ENCODE measurements around the gene MECR. TPM values are rescaled to one million over a fixed set of nuclear protein-coding genes. Genes with fewer than 3 reads are reported as not detected.

Gene MECR
- total and polyA plus RNA-seq, 10 of the 15 experiments (the other 5 are each of a cell fraction or from before 2014, with no cell fraction given): 7.6 to 66.3 (median 38.7) TPM

GRCh38 chr1:29208442-29208841 is 22.3 kb downstream of the MECR start:
- BruUV-seq (replicated peaks): no TSS peak
- in situ Hi-C loops (cut with MboI): no loop called here
- ATAC-seq: no peak
- H3K27ac ChIP-seq (ENCODE audit: control insufficient read depth, insufficient read depth): no peak overlapping the region
- H2AFZ ChIP-seq (ENCODE audit: control insufficient read depth, low read depth, low read length): no peak overlapping the region
- no peak for DNase-seq (ENCODE audit: low read depth, low spot score)
- H3K4me1 ChIP-seq (ENCODE audit: control insufficient read depth, insufficient read depth, low read length): peaks cover 13% of the 10 kb centered on the region; the same call in 1 of the 2 replicates
- H3K79me2 ChIP-seq (ENCODE audit: control insufficient read depth, insufficient read depth, low read length): no peaks in the 10 kb centered on the region
- WGBS (ENCODE audit: insufficient coverage, insufficient replicate concordance, low lambda C conversion rate, missing lambda C conversion rate): 70% methylated on average over 4 of the region's 4 CpGs
- H3K36me3 ChIP-seq (ENCODE audit: control insufficient read depth in 2 of 2, insufficient read depth in 2 of 2, low read length in 1 of 2): peaks cover 2 to 5% of the 10 kb centered on the region in 2 experiments; a peak in 2 of 4 replicates
- H3K9ac ChIP-seq (ENCODE audit: control insufficient read depth, insufficient read depth, low read length): no peak overlapping the region
- H3K27me3 ChIP-seq (replicated peaks in 1 of 2; ENCODE audit: control insufficient read depth in 2 of 2, insufficient read depth in 2 of 2, low read length in 1 of 2): no peaks in the 10 kb centered on the region
- no peaks in the 10 kb centered on the region for H3K9me3 ChIP-seq (replicated peaks; ENCODE audit: control insufficient read depth, insufficient read depth, low read length)
- H4K20me1 ChIP-seq (ENCODE audit: control insufficient read depth, insufficient read depth): no peaks in the 10 kb centered on the region
- ChIA-PET RAD21 (ENCODE audit: unreplicated experiment) (interaction anchor here (1.7 kb wide), 1 partner anchor 8 kb away, joined by 5 read pairs; no protein-coding TSS in a partner anchor), CTCF (interaction anchor here (1.6 to 1.8 kb wide), 3 partner anchors 324 to 423 kb away, joined by 5 to 10 read pairs (median 6); no protein-coding TSS in a partner anchor), SMC1A (ENCODE audit: uncharacterized antibody, unreplicated experiment) (interaction anchor here (1.4 kb wide), 1 partner anchor 11 kb away, joined by 4 read pairs; no protein-coding TSS in a partner anchor), POLR2A (interaction anchor here (0.7 to 1.5 kb wide), 3 partner anchors 28 to 686 kb away, joined by 3 to 4 read pairs (median 3); no protein-coding TSS in a partner anchor)
- intact Hi-C loops (cut with micrococcal nuclease; ENCODE audit: unreplicated experiment): loop anchor here (10.0 kb wide), 1 partner anchor 424 kb away; no protein-coding TSS in a partner anchor
- TF ChIP-seq SPI1 (IDR thresholded peaks at IDR 0.05; ENCODE audit: borderline replicate concordance, insufficient read depth, low read depth, low read length) (peak; percentile 66), EZH2 (IDR thresholded peaks at IDR 0.05; ENCODE audit: borderline replicate concordance, control insufficient read depth, low read depth, low read length) (no peak)
- FAIRE-seq: no peak
- no peak overlapping the region for H3K4me3 ChIP-seq
- H3K4me2 ChIP-seq (ENCODE audit: control insufficient read depth, insufficient read depth): no peak overlapping the region

- ChIA-PET CTCF (interaction anchor here (0.6 to 6.0 kb wide), 51 partner anchors 8 to 954 kb away, joined by 3 to 173 read pairs (median 4); partner anchors contain the start of genes MECR, SRSF4, TMEM200B and YTHDF2), RAD21 (ENCODE audit: unreplicated experiment) (interaction anchor here (0.6 to 3.6 kb wide), 19 partner anchors 21 to 560 kb away, joined by 3 to 91 read pairs (median 5); partner anchors contain the start of genes SRSF4 and TAF12), SMC1A (ENCODE audit: uncharacterized antibody, unreplicated experiment) (interaction anchor here (0.6 to 8.3 kb wide), 27 partner anchors 8 to 427 kb away, joined by 3 to 127 read pairs (median 4); partner anchors contain the start of genes EPB41, MECR and SRSF4), POLR2A (interaction anchor here (0.6 to 1.7 kb wide), 6 partner anchors 19 to 420 kb away, joined by 3 to 9 read pairs (median 3); partner anchors contain the start of gene SRSF4)
- Histone ChIP-seq H2AFZ (ENCODE audit: control insufficient read depth, low read depth, low read length) (peak overlapping the region; percentile 48; the same call in 1 of the 2 replicates), H3K36me3 (ENCODE audit: control insufficient read depth in 2 of 2, insufficient read depth in 2 of 2, low read length in 1 of 2) (peaks cover 6 to 24% of the 10 kb centered on the region in 2 experiments), H3K9me3 (replicated peaks; ENCODE audit: control insufficient read depth, insufficient read depth, low read length) (no peaks in the 10 kb centered on the region), H3K27me3 (replicated peaks in 1 of 2; ENCODE audit: control insufficient read depth in 2 of 2, insufficient read depth in 2 of 2, low read length in 1 of 2) (no peaks in the 10 kb centered on the region), H3K4me3 (no peak overlapping the region), H3K9ac (ENCODE audit: control insufficient read depth, insufficient read depth, low read length) (no peak overlapping the region), H4K20me1 (ENCODE audit: control insufficient read depth, insufficient read depth) (no peaks in the 10 kb centered on the region), H3K79me2 (ENCODE audit: control insufficient read depth, insufficient read depth, low read length) (no peaks in the 10 kb centered on the region), H3K27ac (ENCODE audit: control insufficient read depth, insufficient read depth) (no peak overlapping the region), H3K4me2 (ENCODE audit: control insufficient read depth, insufficient read depth) (no peak overlapping the region), H3K4me1 (ENCODE audit: control insufficient read depth, insufficient read depth, low read length) (peaks cover 3% of the 10 kb centered on the region; the same call in 1 of the 2 replicates)
- intact Hi-C loops (cut with micrococcal nuclease; ENCODE audit: unreplicated experiment) (loop anchor here (1.0 to 10.0 kb wide), 4 partner anchors 80 to 418 kb away; partner anchors contain the start of gene TMEM200B), in situ Hi-C loops (cut with MboI) (no loop called here)
- FAIRE-seq: peak; percentile 89
- peak; percentile 47 for DNase-seq (ENCODE audit: low read depth, low spot score)
- peak; percentile 100 for ATAC-seq
- 26% methylated on average over 14 of the region's 14 CpGs for WGBS (ENCODE audit: insufficient coverage, insufficient replicate concordance, low lambda C conversion rate, missing lambda C conversion rate)
- no TSS peak for BruUV-seq (replicated peaks)
- TF ChIP-seq IKZF2 (IDR thresholded peaks at IDR 0.05): peak in 1 of 2 experiments; percentile 37; a peak in 1 of 4 replicates
- TF ChIP-seq, protein P1, sequence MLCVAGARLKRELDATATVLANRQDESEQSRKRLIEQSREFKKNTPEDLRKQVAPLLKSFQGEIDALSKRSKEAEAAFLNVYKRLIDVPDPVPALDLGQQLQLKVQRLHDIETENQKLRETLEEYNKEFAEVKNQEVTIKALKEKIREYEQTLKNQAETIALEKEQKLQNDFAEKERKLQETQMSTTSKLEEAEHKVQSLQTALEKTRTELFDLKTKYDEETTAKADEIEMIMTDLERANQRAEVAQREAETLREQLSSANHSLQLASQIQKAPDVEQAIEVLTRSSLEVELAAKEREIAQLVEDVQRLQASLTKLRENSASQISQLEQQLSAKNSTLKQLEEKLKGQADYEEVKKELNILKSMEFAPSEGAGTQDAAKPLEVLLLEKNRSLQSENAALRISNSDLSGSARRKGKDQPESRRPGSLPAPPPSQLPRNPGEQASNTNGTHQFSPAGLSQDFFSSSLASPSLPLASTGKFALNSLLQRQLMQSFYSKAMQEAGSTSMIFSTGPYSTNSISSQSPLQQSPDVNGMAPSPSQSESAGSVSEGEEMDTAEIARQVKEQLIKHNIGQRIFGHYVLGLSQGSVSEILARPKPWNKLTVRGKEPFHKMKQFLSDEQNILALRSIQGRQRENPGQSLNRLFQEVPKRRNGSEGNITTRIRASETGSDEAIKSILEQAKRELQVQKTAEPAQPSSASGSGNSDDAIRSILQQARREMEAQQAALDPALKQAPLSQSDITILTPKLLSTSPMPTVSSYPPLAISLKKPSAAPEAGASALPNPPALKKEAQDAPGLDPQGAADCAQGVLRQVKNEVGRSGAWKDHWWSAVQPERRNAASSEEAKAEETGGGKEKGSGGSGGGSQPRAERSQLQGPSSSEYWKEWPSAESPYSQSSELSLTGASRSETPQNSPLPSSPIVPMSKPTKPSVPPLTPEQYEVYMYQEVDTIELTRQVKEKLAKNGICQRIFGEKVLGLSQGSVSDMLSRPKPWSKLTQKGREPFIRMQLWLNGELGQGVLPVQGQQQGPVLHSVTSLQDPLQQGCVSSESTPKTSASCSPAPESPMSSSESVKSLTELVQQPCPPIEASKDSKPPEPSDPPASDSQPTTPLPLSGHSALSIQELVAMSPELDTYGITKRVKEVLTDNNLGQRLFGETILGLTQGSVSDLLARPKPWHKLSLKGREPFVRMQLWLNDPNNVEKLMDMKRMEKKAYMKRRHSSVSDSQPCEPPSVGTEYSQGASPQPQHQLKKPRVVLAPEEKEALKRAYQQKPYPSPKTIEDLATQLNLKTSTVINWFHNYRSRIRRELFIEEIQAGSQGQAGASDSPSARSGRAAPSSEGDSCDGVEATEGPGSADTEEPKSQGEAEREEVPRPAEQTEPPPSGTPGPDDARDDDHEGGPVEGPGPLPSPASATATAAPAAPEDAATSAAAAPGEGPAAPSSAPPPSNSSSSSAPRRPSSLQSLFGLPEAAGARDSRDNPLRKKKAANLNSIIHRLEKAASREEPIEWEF (IDR thresholded peaks at IDR 0.05; ENCODE audit: insufficient replicate concordance, low read depth, low read length): no peak
- no peak for TF ChIP-seq POLR2AphosphoS2 (IDR thresholded peaks at IDR 0.05; ENCODE audit: low read depth, low read length)
- TF ChIP-seq ZNF207 (IDR thresholded peaks at IDR 0.05; ENCODE audit: borderline replicate concordance): peak; percentile 56; the same call in 1 of the 2 replicates
- TF ChIP-seq CHD2 (IDR thresholded peaks at IDR 0.05; ENCODE audit: borderline replicate concordance, low read depth, low read length): no peak
Observed at GRCh38 chr1:29202584-29203340, 28.0 kb downstream of the MECR start.
